Measurements from ENCODE around the gene RNF144A. TPM values are rescaled to one million over a fixed set of nuclear protein-coding genes. Genes with fewer than 3 reads are reported as not detected.

The RNF144A gene
- total and polyA plus RNA-seq, 2 of the 13 experiments (the other 11 are each of a cell fraction or from before 2014, with no cell fraction given): 13.9 to 16.5 TPM

DNA sequence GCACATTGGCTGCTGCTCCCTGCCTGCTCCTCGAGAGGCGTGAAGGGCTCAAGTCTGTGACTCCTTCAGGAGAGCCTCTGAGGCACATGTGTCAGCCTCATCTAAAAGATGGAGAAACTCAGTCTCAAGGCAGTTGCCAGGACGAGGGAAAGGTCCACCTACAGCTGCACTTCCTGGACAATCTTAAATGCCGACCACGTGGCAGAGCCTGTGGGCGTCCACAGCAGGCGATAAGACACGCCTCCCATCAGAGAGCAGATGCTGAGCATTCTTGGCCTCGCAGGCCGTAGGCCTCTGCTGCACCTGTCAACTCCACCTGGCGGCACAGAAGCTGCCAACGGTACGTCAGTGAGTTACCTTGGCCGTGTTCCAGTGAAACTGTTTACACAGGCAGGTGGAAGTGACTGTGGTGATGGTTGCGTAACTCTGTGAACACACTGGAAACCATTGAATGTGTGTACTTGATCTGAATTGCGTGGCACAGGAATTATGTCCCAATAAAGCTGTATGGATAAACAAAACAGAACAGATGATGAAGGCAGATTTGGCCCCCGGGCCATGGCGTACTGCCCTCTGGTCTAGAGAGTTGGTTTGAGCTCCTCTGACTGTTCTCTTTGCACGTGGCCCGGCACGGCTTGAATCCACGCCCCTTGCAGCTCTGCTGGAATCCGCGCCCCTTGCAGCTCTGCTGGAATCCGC is 114.5 kb downstream of the RNF144A start (continued):
- TF ChIP-seq ZFP37 (CRISPR knock-in tag; IDR thresholded peaks at IDR 0.05; ENCODE audit: borderline replicate concordance) (0 out of 2 replicates have a peak, but pooled peaks have one; percentile 43), KLF9 (CRISPR knock-in tag; IDR thresholded peaks at IDR 0.05; ENCODE audit: low read depth) (0 out of 2 replicates have a peak, but pooled peaks have one; percentile 85), RARA (CRISPR knock-in tag; IDR thresholded peaks at IDR 0.05) (peak; percentile 92), AGO1 (IDR thresholded peaks at IDR 0.05; ENCODE audit: low read depth, low read length, poor library complexity, severe bottlenecking) (no peak), TCF12 (IDR thresholded peaks at IDR 0.05) (no peak), TCF12 (CRISPR knock-in tag; IDR thresholded peaks at IDR 0.05) (no peak; the same call in 1 of the 2 replicates)
- TF ChIP-seq, protein P1, sequence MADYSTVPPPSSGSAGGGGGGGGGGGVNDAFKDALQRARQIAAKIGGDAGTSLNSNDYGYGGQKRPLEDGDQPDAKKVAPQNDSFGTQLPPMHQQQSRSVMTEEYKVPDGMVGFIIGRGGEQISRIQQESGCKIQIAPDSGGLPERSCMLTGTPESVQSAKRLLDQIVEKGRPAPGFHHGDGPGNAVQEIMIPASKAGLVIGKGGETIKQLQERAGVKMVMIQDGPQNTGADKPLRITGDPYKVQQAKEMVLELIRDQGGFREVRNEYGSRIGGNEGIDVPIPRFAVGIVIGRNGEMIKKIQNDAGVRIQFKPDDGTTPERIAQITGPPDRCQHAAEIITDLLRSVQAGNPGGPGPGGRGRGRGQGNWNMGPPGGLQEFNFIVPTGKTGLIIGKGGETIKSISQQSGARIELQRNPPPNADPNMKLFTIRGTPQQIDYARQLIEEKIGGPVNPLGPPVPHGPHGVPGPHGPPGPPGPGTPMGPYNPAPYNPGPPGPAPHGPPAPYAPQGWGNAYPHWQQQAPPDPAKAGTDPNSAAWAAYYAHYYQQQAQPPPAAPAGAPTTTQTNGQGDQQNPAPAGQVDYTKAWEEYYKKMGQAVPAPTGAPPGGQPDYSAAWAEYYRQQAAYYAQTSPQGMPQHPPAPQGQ (CRISPR knock-in tag; IDR thresholded peaks at IDR 0.05; ENCODE audit: borderline replicate concordance): peak; percentile 30; the same call in 1 of the 2 replicates
- TF ChIP-seq, protein P2, sequence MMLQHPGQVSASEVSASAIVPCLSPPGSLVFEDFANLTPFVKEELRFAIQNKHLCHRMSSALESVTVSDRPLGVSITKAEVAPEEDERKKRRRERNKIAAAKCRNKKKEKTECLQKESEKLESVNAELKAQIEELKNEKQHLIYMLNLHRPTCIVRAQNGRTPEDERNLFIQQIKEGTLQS (CRISPR knock-in tag; IDR thresholded peaks at IDR 0.05): peak; percentile 65; the same call in 1 of the 2 replicates
- TF ChIP-seq, protein P3, sequence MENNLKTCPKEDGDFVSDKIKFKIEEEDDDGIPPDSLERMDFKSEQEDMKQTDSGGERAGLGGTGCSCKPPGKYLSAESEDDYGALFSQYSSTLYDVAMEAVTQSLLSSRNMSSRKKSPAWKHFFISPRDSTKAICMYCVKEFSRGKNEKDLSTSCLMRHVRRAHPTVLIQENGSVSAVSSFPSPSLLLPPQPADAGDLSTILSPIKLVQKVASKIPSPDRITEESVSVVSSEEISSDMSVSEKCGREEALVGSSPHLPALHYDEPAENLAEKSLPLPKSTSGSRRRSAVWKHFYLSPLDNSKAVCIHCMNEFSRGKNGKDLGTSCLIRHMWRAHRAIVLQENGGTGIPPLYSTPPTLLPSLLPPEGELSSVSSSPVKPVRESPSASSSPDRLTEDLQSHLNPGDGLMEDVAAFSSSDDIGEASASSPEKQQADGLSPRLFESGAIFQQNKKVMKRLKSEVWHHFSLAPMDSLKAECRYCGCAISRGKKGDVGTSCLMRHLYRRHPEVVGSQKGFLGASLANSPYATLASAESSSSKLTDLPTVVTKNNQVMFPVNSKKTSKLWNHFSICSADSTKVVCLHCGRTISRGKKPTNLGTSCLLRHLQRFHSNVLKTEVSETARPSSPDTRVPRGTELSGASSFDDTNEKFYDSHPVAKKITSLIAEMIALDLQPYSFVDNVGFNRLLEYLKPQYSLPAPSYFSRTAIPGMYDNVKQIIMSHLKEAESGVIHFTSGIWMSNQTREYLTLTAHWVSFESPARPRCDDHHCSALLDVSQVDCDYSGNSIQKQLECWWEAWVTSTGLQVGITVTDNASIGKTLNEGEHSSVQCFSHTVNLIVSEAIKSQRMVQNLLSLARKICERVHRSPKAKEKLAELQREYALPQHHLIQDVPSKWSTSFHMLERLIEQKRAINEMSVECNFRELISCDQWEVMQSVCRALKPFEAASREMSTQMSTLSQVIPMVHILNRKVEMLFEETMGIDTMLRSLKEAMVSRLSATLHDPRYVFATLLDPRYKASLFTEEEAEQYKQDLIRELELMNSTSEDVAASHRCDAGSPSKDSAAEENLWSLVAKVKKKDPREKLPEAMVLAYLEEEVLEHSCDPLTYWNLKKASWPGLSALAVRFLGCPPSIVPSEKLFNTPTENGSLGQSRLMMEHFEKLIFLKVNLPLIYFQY (CRISPR knock-in tag; IDR thresholded peaks at IDR 0.05; ENCODE audit: borderline replicate concordance): peak; percentile 69; the same call in 1 of the 2 replicates
- TF ChIP-seq, protein P4, sequence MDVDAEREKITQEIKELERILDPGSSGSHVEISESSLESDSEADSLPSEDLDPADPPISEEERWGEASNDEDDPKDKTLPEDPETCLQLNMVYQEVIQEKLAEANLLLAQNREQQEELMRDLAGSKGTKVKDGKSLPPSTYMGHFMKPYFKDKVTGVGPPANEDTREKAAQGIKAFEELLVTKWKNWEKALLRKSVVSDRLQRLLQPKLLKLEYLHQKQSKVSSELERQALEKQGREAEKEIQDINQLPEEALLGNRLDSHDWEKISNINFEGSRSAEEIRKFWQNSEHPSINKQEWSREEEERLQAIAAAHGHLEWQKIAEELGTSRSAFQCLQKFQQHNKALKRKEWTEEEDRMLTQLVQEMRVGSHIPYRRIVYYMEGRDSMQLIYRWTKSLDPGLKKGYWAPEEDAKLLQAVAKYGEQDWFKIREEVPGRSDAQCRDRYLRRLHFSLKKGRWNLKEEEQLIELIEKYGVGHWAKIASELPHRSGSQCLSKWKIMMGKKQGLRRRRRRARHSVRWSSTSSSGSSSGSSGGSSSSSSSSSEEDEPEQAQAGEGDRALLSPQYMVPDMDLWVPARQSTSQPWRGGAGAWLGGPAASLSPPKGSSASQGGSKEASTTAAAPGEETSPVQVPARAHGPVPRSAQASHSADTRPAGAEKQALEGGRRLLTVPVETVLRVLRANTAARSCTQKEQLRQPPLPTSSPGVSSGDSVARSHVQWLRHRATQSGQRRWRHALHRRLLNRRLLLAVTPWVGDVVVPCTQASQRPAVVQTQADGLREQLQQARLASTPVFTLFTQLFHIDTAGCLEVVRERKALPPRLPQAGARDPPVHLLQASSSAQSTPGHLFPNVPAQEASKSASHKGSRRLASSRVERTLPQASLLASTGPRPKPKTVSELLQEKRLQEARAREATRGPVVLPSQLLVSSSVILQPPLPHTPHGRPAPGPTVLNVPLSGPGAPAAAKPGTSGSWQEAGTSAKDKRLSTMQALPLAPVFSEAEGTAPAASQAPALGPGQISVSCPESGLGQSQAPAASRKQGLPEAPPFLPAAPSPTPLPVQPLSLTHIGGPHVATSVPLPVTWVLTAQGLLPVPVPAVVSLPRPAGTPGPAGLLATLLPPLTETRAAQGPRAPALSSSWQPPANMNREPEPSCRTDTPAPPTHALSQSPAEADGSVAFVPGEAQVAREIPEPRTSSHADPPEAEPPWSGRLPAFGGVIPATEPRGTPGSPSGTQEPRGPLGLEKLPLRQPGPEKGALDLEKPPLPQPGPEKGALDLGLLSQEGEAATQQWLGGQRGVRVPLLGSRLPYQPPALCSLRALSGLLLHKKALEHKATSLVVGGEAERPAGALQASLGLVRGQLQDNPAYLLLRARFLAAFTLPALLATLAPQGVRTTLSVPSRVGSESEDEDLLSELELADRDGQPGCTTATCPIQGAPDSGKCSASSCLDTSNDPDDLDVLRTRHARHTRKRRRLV (CRISPR knock-in tag; IDR thresholded peaks at IDR 0.05): no peak
- TF ChIP-seq, protein P5, sequence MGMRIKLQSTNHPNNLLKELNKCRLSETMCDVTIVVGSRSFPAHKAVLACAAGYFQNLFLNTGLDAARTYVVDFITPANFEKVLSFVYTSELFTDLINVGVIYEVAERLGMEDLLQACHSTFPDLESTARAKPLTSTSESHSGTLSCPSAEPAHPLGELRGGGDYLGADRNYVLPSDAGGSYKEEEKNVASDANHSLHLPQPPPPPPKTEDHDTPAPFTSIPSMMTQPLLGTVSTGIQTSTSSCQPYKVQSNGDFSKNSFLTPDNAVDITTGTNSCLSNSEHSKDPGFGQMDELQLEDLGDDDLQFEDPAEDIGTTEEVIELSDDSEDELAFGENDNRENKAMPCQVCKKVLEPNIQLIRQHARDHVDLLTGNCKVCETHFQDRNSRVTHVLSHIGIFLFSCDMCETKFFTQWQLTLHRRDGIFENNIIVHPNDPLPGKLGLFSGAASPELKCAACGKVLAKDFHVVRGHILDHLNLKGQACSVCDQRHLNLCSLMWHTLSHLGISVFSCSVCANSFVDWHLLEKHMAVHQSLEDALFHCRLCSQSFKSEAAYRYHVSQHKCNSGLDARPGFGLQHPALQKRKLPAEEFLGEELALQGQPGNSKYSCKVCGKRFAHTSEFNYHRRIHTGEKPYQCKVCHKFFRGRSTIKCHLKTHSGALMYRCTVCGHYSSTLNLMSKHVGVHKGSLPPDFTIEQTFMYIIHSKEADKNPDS (CRISPR knock-in tag; IDR thresholded peaks at IDR 0.05): no peak
- TF ChIP-seq, protein P6, sequence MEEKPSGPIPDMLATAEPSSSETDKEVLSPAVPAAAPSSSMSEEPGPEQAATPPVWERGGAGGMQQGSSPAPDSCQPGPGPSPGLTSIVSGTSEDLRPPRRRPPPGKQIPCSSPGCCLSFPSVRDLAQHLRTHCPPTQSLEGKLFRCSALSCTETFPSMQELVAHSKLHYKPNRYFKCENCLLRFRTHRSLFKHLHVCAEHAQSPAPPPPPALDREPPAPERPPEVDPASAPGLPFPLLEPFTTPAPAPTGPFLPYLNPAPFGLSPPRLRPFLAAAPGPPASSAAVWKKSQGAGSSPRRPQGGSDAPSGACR (CRISPR knock-in tag; IDR thresholded peaks at IDR 0.05): peak; percentile 94; the same call in 1 of the 2 replicates

All from HepG2 (cell line).